DND-41 (cell line): ENCODE measurements around the gene ACO2.

Experiments used
- ATAC-seq: fragments of 200-7000 bp; cut with Tn5 transposase; 3 replicates; pipeline ENCODE4 v1.9.1; 2021; ENCODE audit warnings: low read depth; ENCODE audit not compliant: insufficient read depth
- DNase-seq: peaks from one replicate; pipeline ENCODE4 v3.0.0-alpha.2; 2020
- H2AFZ ChIP-seq: 2 replicates; pipeline ENCODE4 v1.6.0; 2012; ENCODE audit warnings: low read depth, low read length
- H3K27ac ChIP-seq: 2 replicates; pipeline ENCODE4 v1.5.1; 2012; ENCODE audit warnings: low read length, inconsistent platforms
- H3K27me3 ChIP-seq: fragments of 200-600 bp; sonication (generic); 2 replicates; pipeline ENCODE4 v1.6.0; 2012; ENCODE audit warnings: low read length, mild to moderate bottlenecking, inconsistent platforms; ENCODE audit not compliant: insufficient read depth, poor library complexity
- H3K36me3 ChIP-seq: 2 replicates; pipeline ENCODE4 v1.5.1; 2012; ENCODE audit warnings: low read length, inconsistent platforms; ENCODE audit not compliant: insufficient read depth
- H3K4me1 ChIP-seq: 2 replicates; pipeline ENCODE4 v1.5.1; 2012; ENCODE audit warnings: mild to moderate bottlenecking, low read length; ENCODE audit not compliant: insufficient read depth
- H3K4me2 ChIP-seq: 2 replicates; pipeline ENCODE4 v1.6.0; 2012; ENCODE audit warnings: mild to moderate bottlenecking, moderate library complexity, low read length, inconsistent platforms; ENCODE audit not compliant: insufficient read depth
- H3K4me3 ChIP-seq, 2 experiments: fragments of 200-600 bp in 1 of 2; shearing (Covaris generic) in 1 of 2; 2 replicates each; pipeline ENCODE4 v1.5.1; 2012 to 2016; ENCODE audit warnings: inconsistent platforms in 2 of 2, low read length in 2 of 2, mild to moderate bottlenecking in 2 of 2, low read depth in 1 of 2, moderate library complexity in 1 of 2
- H3K79me2 ChIP-seq: 2 replicates; pipeline ENCODE4 v1.6.0; 2012; ENCODE audit warnings: low read length, inconsistent platforms; ENCODE audit not compliant: insufficient read depth
- H3K9ac ChIP-seq: 2 replicates; pipeline ENCODE4 v1.6.0; 2012; ENCODE audit warnings: low read depth, mild to moderate bottlenecking, inconsistent platforms, low read length, moderate library complexity
- H3K9me3 ChIP-seq: 2 replicates; pipeline ENCODE4 v1.5.1; 2012; ENCODE audit warnings: low read length, moderate library complexity, mild to moderate bottlenecking, inconsistent platforms; ENCODE audit not compliant: insufficient read depth, severe bottlenecking
- H4K20me1 ChIP-seq: 2 replicates; pipeline ENCODE4 v1.6.0; 2012; ENCODE audit warnings: low read length; ENCODE audit not compliant: insufficient read depth
- CTCF ChIP-seq: IDR thresholded peaks from 2 replicates; pipeline ENCODE4 v1.5.1; 2012; ENCODE audit warnings: borderline replicate concordance, low read length, moderate library complexity, mild to moderate bottlenecking; ENCODE audit not compliant: poor library complexity, severe bottlenecking; ENCODE audit errors: extremely low read depth
- EZH2 ChIP-seq: IDR thresholded peaks from 3 replicates; pipeline ENCODE4 v1.6.1; 2012; ENCODE audit warnings: borderline replicate concordance, low read depth, mild to moderate bottlenecking, moderate library complexity, low read length, inconsistent platforms; ENCODE audit not compliant: severe bottlenecking

ACO2 gene

GRCh38 chr22:41561788-41562187 is 92.9 kb downstream of the ACO2 start:
- Histone ChIP-seq H3K9me3 (no peaks in the 10 kb centered on the region), H3K27me3 (peaks cover 20% of the 10 kb centered on the region), H3K4me2 (no peak overlapping the region), H4K20me1 (0 out of 2 replicates have a peak, but pooled peaks cover 3% of the 10 kb centered on the region), H3K27ac (no peak overlapping the region), H3K9ac (no peak overlapping the region), H3K4me1 (no peaks in the 10 kb centered on the region), H3K79me2 (no peaks in the 10 kb centered on the region), H2AFZ (no peak overlapping the region), H3K4me3 (no peak overlapping the region), H3K36me3 (no peaks in the 10 kb centered on the region)
- DNase-seq, result no peak
- no peak for ATAC-seq
- TF ChIP-seq CTCF (no peak), EZH2 (no peak)

GRCh38 chr22:41562461-41562860 is 93.5 kb downstream of the ACO2 start:
- peaks cover 20% of the 10 kb centered on the region for H3K27me3 ChIP-seq
- H3K9me3 ChIP-seq, result no peaks in the 10 kb centered on the region
- DNase-seq (no peak), ATAC-seq (no peak)
- no peak overlapping the region for H3K4me3 ChIP-seq
- H3K9ac ChIP-seq, result no peak overlapping the region
- no peak overlapping the region for H2AFZ ChIP-seq
- 0 out of 2 replicates have a peak, but pooled peaks cover 3% of the 10 kb centered on the region for H4K20me1 ChIP-seq
- TF ChIP-seq CTCF (no peak), EZH2 (no peak)
- no peaks in the 10 kb centered on the region for H3K4me1 ChIP-seq
- H3K36me3 ChIP-seq, result no peaks in the 10 kb centered on the region
- no peak overlapping the region for H3K4me2 ChIP-seq
- no peaks in the 10 kb centered on the region for H3K79me2 ChIP-seq
- H3K27ac ChIP-seq, result no peak overlapping the region

- no peak for DNase-seq
- no peak for ATAC-seq
- H3K4me3 ChIP-seq, result no peak overlapping the region
- no peaks in the 10 kb centered on the region for H3K4me1 ChIP-seq
- H2AFZ ChIP-seq, result no peak overlapping the region
- no peak overlapping the region for H3K4me2 ChIP-seq
- peaks cover 20% of the 10 kb centered on the region for H3K27me3 ChIP-seq
- TF ChIP-seq CTCF (no peak), EZH2 (no peak)
- H3K9ac ChIP-seq, result no peak overlapping the region
- H3K79me2 ChIP-seq, result no peaks in the 10 kb centered on the region
- no peaks in the 10 kb centered on the region for H3K36me3 ChIP-seq
- H4K20me1 ChIP-seq, result 0 out of 2 replicates have a peak, but pooled peaks cover 3% of the 10 kb centered on the region
- no peak overlapping the region for H3K27ac ChIP-seq
- no peaks in the 10 kb centered on the region for H3K9me3 ChIP-seq
Observed at GRCh38 chr22:41563051-41563711, 94.3 kb downstream of the ACO2 start.

GRCh38 chr22:41564563-41564962 is 95.6 kb downstream of the ACO2 start:
- H4K20me1 ChIP-seq, result 0 out of 2 replicates have a peak, but pooled peaks cover 3% of the 10 kb centered on the region
- no peak overlapping the region for H3K4me2 ChIP-seq
- TF ChIP-seq CTCF (no peak), EZH2 (no peak)
- no peak overlapping the region for H2AFZ ChIP-seq
- no peak overlapping the region for H3K4me3 ChIP-seq
- H3K27me3 ChIP-seq, result peaks cover 20% of the 10 kb centered on the region
- no peaks in the 10 kb centered on the region for H3K36me3 ChIP-seq
- no peak overlapping the region for H3K27ac ChIP-seq
- H3K79me2 ChIP-seq, result no peaks in the 10 kb centered on the region
- ATAC-seq, result no peak
- H3K4me1 ChIP-seq, result no peaks in the 10 kb centered on the region
- no peak overlapping the region for H3K9ac ChIP-seq
- H3K9me3 ChIP-seq, result no peaks in the 10 kb centered on the region
- DNase-seq, result no peak
